ENCODE results near the gene FANCI.

FANCI gene

GRCh38 chr15:89341316-89342005 lies 97.7 kb downstream of the FANCI start:
- no peaks in the 10 kb centered on the region for H4K20me1 ChIP-seq (ENCODE audit: insufficient read depth, low read length)
- no peak overlapping the region for H2AFZ ChIP-seq (ENCODE audit: low read depth, low read length)
- no peak overlapping the region for H3K4me2 ChIP-seq (ENCODE audit: low read length)
- no peaks in the 10 kb centered on the region for H3K36me3 ChIP-seq (replicated peaks; ENCODE audit: low read depth, low read length)
- no peak overlapping the region for H3K4me3 ChIP-seq (ENCODE audit: low read length)
- peaks cover 4% of the 10 kb centered on the region; the same call in 1 of the 2 replicates for H3K27me3 ChIP-seq (ENCODE audit: low read depth, low read length)
- no peak overlapping the region for H3K9ac ChIP-seq (ENCODE audit: low read length)
- no peaks in the 10 kb centered on the region for H3K79me2 ChIP-seq (ENCODE audit: low read length)
- TF ChIP-seq EZH2phosphoT487 (IDR thresholded peaks at IDR 0.05; ENCODE audit: low read depth), result no peak
- TF ChIP-seq CTCF (IDR thresholded peaks at IDR 0.05; ENCODE audit: low read depth, low read length), result no peak
- H3K9me3 ChIP-seq (ENCODE audit: insufficient read depth, low read length), result no peaks in the 10 kb centered on the region
- H3K4me1 ChIP-seq (ENCODE audit: low read length), result no peaks in the 10 kb centered on the region
- no peak overlapping the region for H3K27ac ChIP-seq (ENCODE audit: low read length)

- Histone ChIP-seq H3K4me1 (ENCODE audit: low read length) (no peaks in the 10 kb centered on the region), H3K4me3 (ENCODE audit: low read length) (no peak overlapping the region), H3K79me2 (ENCODE audit: low read length) (no peaks in the 10 kb centered on the region), H3K9me3 (ENCODE audit: insufficient read depth, low read length) (no peaks in the 10 kb centered on the region), H3K9ac (ENCODE audit: low read length) (no peak overlapping the region), H3K36me3 (replicated peaks; ENCODE audit: low read depth, low read length) (no peaks in the 10 kb centered on the region), H4K20me1 (ENCODE audit: insufficient read depth, low read length) (no peaks in the 10 kb centered on the region), H2AFZ (ENCODE audit: low read depth, low read length) (no peak overlapping the region), H3K27me3 (ENCODE audit: low read depth, low read length) (peaks cover 4% of the 10 kb centered on the region; the same call in 1 of the 2 replicates), H3K4me2 (ENCODE audit: low read length) (no peak overlapping the region), H3K27ac (ENCODE audit: low read length) (no peak overlapping the region)
- TF ChIP-seq EZH2phosphoT487 (IDR thresholded peaks at IDR 0.05; ENCODE audit: low read depth) (no peak), CTCF (IDR thresholded peaks at IDR 0.05; ENCODE audit: low read depth, low read length) (no peak)
Measured at GRCh38 chr15:89342840-89343239, 99.1 kb downstream of the FANCI start.

GRCh38 chr15:89345248-89345647 lies 101.5 kb downstream of the FANCI start:
- Histone ChIP-seq H3K79me2 (ENCODE audit: low read length) (no peaks in the 10 kb centered on the region), H4K20me1 (ENCODE audit: insufficient read depth, low read length) (no peaks in the 10 kb centered on the region), H3K36me3 (replicated peaks; ENCODE audit: low read depth, low read length) (no peaks in the 10 kb centered on the region), H3K4me1 (ENCODE audit: low read length) (peaks cover 8% of the 10 kb centered on the region), H3K4me3 (ENCODE audit: low read length) (no peak overlapping the region), H3K27ac (ENCODE audit: low read length) (no peak overlapping the region), H3K9ac (ENCODE audit: low read length) (no peak overlapping the region), H3K27me3 (ENCODE audit: low read depth, low read length) (no peaks in the 10 kb centered on the region), H2AFZ (ENCODE audit: low read depth, low read length) (no peak overlapping the region), H3K4me2 (ENCODE audit: low read length) (no peak overlapping the region), H3K9me3 (ENCODE audit: insufficient read depth, low read length) (no peaks in the 10 kb centered on the region)
- TF ChIP-seq CTCF (IDR thresholded peaks at IDR 0.05; ENCODE audit: low read depth, low read length), result no peak
- TF ChIP-seq EZH2phosphoT487 (IDR thresholded peaks at IDR 0.05; ENCODE audit: low read depth), result no peak

- Histone ChIP-seq H4K20me1 (ENCODE audit: insufficient read depth, low read length) (no peaks in the 10 kb centered on the region), H3K4me3 (ENCODE audit: low read length) (no peak overlapping the region), H3K4me2 (ENCODE audit: low read length) (no peak overlapping the region), H3K36me3 (replicated peaks; ENCODE audit: low read depth, low read length) (no peaks in the 10 kb centered on the region), H3K4me1 (ENCODE audit: low read length) (peaks cover 8% of the 10 kb centered on the region), H3K9me3 (ENCODE audit: insufficient read depth, low read length) (no peaks in the 10 kb centered on the region), H3K27me3 (ENCODE audit: low read depth, low read length) (no peaks in the 10 kb centered on the region), H3K27ac (ENCODE audit: low read length) (no peak overlapping the region), H3K79me2 (ENCODE audit: low read length) (no peaks in the 10 kb centered on the region), H3K9ac (ENCODE audit: low read length) (no peak overlapping the region), H2AFZ (ENCODE audit: low read depth, low read length) (no peak overlapping the region)
- TF ChIP-seq CTCF (IDR thresholded peaks at IDR 0.05; ENCODE audit: low read depth, low read length) (no peak), EZH2phosphoT487 (IDR thresholded peaks at IDR 0.05; ENCODE audit: low read depth) (no peak)
Measured at GRCh38 chr15:89346516-89347231, 102.9 kb downstream of the FANCI start.

Data from OCI-LY3 (cell line).